NCI-H226 (cell line): Measurements from ENCODE around the gene EGLN1.
"Not testable (repeated sequence)": the region's sequence is repeated elsewhere in the genome, so short reads cannot be mapped to it uniquely, and the experiment has no call there.

Source experiments
- DNase-seq: peaks from one replicate; pipeline ENCODE4 v3.0.0-alpha.2; 2015

Gene EGLN1

GRCh38 chr1:231357831-231358354, 64.2 kb downstream of the EGLN1 start:
- peak; percentile 26 for DNase-seq

DNA sequence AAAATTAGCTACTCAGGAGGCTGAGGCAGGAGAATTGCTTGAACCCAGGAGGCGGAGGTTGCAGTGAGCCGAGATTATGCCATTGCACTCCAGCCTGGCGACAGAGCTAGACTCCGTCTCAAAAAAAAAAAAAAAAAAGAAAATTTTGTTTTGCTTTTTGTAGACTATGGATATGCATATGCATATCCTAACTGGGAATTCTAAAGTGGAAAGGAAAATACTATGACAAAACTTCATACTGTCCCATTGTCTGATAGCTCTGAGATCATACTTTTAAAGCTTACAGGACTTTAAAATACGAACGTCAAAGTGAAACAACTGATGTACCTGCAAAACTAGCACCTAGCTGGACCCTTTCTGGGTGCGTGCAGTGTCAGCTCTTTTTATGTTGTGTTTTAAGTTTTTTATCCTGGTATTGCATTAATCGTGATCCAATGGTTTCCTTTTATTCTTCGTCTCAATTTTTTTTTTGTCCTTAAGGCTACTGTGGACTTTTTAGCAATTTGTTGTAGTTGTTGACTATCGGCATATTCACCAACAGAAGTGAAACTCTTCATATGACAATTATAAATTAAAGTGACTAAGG, 64.8 kb downstream of the EGLN1 start:
- no peak for DNase-seq

DNA sequence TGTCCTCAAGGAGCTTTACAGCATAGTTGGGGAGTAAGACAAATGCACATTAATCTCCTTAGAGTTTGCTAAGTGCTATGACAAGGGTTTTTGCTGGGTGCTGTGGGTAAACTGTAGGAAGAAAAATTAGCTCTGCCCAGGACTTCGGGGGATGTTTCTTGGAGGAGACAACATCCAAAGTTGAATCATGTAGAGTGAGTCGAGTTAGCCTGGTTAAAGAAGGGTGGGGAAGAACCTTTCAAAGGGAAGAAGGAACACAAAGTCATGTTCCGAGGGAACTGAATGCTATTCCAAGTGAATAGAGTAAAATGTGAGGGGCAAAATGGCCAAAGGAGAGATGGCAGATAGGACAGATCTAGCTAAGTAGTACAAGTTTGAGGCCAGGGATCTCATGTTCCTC, 66.9 kb downstream of the EGLN1 start:
- DNase-seq = peak; percentile 6

DNA sequence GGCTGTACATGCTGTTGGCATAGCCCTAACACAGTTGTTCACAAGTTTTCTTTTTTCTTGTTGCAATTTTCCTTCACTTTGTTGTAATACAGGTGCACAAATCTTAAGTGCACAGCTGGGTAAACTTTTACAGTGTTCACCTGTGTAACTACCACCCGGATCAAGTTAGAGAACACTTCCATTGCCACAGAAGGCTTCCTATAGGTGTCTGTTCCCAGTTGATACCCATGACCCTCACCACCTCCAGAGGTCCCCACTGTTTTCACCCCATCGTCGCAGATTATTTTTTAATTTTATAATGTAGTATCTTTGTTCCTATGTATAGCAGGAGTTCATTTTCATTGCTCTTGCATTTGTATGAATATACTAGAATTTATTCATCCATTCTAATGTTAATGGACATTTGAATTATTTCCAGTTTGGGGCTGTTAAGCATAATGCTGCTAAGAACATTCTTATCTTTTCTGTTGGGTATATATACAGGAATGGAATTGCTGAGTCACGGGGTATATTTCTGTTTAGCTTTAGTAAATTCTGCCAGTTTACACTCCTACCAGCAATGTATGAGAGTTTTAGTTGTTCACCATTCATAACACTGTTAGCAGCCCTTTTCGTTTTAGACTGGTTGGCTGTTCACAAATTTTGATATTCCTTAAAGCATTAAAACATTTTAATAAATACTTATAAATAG, 67.6 kb downstream of the EGLN1 start:
- no peak for DNase-seq

GRCh38 chr1:231353086-231353485, 69.0 kb downstream of the EGLN1 start:
- no peak for DNase-seq

DNA sequence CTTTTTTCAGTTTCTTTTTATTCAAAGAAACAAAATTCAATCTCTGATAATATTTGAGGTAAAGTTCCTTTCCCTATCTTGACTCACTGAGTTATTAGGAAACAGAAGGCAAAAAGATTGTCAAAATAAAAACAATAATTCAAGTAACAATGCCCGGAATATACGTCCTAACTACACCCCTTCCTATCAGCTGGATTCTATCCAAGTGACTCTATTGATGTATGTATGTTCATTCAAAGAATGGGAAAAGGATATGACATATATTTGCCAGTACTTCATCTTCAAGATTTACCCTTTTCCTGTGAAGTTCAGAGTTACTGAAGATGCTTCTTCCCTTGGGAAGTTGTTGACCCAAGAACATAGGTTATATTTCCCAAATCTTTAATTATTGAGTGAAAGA, 70.3 kb downstream of the EGLN1 start:
- DNase-seq = no peak

DNA sequence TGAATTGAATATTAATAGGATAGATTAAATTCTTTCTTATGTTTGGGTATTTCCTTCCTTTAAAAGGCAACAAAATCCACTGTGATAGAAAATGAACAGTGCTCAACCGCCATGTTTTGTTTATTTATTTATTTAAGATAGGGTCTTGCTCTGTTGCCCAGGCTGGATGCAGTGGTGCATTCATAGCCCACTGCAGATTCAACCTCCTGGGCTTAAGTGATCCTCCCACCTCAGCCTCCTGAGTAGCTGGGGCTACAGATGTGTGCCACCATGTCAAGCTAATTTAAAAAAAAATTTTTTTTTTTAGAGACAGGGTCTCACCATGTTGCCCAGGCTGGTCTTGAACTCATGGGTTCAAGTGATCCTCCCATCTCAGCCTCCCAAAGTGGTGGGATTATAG, 73.2 kb downstream of the EGLN1 start:
- not testable (repeated sequence) for DNase-seq

DNA sequence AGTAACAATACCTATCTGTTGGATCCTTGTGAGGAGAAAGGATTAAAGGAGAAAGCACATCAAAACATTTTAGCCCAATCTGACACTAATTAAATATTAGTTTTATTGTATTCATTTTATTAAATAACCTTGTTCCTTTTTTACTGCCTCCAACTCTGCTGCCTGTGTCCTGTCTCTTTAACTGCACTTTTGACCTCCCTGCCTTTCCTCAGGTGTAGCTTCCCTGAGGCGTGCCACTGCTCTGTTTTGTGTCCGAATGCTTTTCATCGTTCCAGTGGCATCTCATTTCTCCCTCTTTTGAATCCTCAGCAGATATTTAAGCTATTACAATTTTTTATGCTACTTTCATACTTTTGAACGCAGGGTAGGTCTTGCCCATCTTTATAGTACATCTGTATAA, 73.6 kb downstream of the EGLN1 start:
- no peak for DNase-seq

DNA sequence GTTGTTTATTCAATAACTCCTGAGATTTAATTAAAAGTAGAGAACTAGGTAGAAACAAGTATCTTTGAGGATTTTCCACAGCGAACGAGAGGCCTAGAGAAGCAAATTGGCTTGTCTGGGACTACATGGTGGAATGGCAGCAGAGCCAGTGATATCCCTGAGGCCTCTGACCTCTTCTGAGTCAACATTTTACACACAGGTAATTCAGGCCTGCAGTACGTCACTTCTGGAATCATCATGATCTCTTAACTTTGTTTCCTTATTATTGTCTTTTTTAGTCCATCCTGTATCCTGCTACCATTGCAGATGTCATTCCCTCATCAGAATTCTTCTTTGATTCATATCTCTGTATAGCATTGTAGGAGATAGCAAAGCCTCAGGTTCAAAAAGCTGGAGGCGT, 74.1 kb downstream of the EGLN1 start:
- DNase-seq = no peak

DNA sequence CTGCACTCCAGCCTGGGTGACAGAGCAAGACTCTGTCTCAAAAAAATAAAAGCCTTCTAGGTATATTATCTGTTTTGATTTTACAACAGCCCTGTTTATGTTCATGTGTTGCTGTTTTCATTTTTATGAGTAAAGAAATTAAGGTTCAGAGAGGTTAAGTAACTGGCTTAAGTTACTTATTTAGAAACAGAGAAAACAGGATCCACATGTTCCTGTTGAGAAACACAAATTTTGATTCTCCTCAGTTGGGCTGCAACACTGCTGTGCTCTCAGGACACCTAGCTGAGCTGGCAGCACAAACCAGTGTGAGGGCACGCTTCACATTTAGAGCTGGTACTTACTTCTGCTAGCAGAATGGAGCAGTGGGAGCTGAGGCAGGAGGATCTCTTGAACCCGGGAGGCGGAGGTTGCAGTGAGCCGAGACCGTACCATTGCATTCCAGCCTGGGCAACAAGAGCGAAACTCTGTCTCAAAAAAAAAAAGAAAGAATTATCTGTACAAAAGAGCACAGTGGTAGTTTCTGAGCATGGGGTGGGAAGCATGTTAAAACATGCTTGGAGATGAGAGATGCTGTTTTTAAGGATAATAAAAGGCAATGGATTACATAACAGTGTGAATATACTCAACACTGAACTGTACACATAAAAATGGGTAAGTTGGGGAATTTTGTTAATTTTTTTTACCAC, 81.6 kb downstream of the EGLN1 start:
- DNase-seq = no peak

GRCh38 chr1:231338270-231339128, 83.6 kb downstream of the EGLN1 start, which contains the start of gene SPRTN:
SPRTN (plus strand) TSS chr1:231338293; CDS start chr1:231338384, 91 bp downstream.
- DNase-seq = no peak

DNA sequence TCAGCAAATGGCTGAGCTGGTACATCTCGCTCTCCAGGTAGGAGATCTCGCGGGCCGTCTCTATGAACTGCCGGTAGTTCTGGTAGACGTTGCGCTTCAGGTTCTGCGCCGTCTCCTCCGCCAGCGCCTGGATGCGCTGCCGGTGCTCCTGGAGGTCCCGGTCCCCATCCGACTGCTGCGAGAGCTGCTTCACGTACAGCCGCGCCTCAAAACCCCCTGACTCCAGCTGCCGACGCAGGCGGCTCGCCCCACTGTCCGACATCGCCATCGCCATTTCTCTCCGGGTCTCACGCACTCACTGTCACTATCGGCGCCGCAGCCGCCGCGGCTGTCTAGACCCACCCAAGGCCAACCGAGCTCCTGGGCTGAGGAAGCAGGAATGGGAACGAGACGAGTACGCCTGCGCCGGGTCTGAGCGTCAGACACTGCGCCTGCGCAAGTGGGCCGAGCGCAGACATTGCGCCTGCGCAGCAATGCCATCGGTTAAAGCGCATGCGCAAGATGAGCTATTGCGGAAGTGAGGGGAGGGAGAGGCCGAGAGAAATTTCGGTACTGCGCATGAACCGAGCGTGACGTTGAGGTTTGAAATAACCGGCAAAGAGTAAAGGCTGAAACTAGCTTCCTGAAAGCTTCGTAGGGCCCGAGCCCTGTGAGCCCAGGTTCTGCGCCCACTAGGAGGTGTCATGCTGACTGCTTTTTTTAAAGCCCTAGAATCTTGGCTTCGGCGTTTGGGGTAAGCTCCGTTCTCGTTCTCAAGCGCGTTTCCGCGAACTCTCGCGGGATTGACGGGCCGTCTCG, 84.4 kb downstream of the EGLN1 start, which contains the start of gene EXOC8:
EXOC8 (minus strand) TSS at position 381 of the 798 bp plus-strand sequence; CDS start at position 274, 107 bp downstream.
- peak; percentile 68 for DNase-seq

GRCh38 chr1:231337043-231337471, 85.0 kb downstream of the EGLN1 start:
- no peak for DNase-seq

GRCh38 chr1:231335663-231336602, 86.2 kb downstream of the EGLN1 start:
- DNase-seq = no peak

DNA sequence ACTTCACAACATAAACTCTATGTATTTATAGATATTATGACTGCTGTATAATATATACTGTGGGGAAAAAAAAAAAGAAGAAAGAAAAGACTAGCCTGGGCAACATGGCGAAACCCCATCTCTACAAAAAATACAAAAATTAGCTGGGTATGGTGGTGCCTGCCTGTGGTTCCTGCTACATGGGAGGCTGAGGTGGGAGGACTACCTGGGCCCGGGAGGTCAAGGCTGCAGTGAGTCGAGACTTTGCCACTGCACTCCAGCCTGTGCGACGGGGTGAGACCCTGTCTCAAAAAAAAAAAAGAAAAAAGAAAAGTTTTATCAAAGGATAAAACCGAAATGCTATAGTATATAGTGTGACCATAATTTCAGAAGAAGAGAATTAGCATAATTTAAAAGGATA, 87.1 kb downstream of the EGLN1 start:
- DNase-seq = no peak

DNA sequence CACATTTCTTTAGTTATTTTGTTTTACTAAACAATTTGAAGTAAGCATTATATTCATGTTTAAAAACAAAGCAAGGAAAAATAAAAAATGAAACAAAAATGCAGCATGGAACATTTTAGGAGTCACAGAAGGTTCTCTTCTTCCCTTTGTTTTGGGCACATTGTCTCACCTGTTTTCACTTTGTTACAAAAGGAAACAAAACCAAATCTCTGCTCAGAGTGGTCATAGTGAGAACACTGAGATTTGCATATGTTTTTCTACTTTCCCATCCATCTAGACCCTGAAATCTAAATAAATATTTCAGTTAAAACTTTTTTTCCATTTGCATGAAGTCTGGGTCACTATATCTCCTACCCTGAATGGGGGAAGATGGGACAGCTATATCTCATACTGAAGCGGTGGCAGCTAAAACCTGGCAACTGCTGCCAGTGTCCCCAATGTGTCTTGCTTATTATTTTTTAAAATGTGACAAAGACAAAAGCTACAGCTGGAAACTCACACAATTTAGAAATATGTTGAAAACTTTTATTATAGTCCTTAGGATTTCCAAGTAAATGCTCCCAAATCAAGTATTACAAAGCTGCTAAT, 87.9 kb downstream of the EGLN1 start:
- DNase-seq = no peak

- no peak for DNase-seq
These were observed 89.3 kb downstream of the EGLN1 start for GRCh38 chr1:231332761-231333160.

DNA sequence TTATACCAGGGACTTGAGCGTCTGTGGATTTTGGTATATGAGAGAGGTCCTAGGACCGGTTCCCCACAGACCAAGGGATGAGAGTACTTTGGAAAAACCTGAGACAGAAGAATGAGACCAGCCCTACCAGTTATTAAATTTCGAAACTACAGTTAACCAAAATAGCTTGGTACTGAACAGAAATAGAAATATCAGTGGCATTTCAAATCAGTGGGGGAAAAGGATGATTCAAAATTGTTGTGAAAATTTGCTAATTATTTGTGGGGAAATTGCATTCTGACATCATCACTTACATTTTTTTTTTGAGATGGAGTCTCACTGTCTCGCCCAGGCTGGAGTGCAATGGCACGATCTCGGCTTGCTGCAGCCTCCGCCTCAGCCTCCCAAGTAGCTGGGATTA, 92.6 kb downstream of the EGLN1 start:
- DNase-seq = no peak

DNA sequence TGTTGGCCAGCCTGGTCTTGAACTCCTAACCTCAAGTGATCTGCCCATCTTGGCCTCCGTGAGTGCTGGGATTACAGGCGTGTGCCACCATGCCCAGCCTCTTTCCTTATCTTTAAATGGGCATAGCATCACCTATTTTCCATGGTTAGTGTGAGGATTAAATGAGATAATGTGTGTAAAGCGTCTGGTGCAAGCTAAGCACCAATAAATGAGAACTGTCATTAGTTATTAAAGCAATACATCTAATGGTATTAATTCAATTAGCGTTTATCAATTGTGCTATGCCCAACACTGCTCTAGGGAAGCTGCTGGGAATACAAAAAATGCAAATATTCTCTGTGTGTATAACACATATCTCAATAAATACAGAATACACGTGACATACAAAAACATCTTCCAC, 94.5 kb downstream of the EGLN1 start:
- DNase-seq = no peak

- no peak for DNase-seq
These were observed 95.8 kb downstream of the EGLN1 start for GRCh38 chr1:231326248-231326647.
